ENCODE data around the gene CKAP4.

GRCh38 chr12:106254724-106255123, 6.9 kb upstream of the CKAP4 start:
- TF ChIP-seq, protein P1, sequence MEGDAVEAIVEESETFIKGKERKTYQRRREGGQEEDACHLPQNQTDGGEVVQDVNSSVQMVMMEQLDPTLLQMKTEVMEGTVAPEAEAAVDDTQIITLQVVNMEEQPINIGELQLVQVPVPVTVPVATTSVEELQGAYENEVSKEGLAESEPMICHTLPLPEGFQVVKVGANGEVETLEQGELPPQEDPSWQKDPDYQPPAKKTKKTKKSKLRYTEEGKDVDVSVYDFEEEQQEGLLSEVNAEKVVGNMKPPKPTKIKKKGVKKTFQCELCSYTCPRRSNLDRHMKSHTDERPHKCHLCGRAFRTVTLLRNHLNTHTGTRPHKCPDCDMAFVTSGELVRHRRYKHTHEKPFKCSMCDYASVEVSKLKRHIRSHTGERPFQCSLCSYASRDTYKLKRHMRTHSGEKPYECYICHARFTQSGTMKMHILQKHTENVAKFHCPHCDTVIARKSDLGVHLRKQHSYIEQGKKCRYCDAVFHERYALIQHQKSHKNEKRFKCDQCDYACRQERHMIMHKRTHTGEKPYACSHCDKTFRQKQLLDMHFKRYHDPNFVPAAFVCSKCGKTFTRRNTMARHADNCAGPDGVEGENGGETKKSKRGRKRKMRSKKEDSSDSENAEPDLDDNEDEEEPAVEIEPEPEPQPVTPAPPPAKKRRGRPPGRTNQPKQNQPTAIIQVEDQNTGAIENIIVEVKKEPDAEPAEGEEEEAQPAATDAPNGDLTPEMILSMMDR (IDR thresholded peaks at IDR 0.05 in 8 of 11, conservative IDR thresholded peaks at IDR 0.05 in 3 of 11): no peak
- TF ChIP-seq POLR2AphosphoS5 (IDR thresholded peaks at IDR 0.05): no peak
- TF ChIP-seq POLR2A (IDR thresholded peaks at IDR 0.05): no peak

Measured in spleen (tissue), 7 donors.